Measurements from ENCODE around the gene ADAMTSL1. TPM values are rescaled to one million over a fixed set of nuclear protein-coding genes. Genes with fewer than 3 reads are reported as not detected.

ADAMTSL1 gene
- total and polyA plus RNA-seq, 2 of the 8 experiments (the other 6 are each of a cell fraction or from before 2014, with no cell fraction given): 0.84 to 1.1 TPM

DNA sequence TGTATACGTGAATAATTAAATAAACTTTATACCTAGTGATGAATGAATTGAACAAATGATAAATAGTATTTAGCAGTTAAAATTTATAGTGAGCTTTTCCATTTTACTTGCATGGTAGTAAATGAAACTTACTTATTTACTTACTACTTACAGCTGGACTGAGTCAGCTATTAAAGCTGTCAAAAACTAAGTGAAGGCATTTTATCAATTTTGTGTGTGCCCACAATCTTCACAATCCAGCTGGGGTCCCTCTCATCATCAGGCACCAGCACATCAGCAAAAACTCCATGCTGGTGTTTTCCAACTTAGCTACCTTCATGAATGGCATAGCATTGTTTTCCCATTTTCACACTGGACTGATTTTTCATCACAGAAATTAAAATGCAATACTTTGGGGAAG is 478.0 kb downstream of the ADAMTSL1 start:
- Histone ChIP-seq H4K20me1 (replicated peaks in 1 of 2; ENCODE audit: control insufficient read depth in 1 of 2, insufficient read depth in 2 of 2, low read length in 2 of 2) (no peaks in the 10 kb centered on the region), H3K79me1 (ENCODE audit: low read depth, low read length) (no peaks in the 10 kb centered on the region), H3K27me3 (replicated peaks in 1 of 4; ENCODE audit: control insufficient read depth in 3 of 4, extremely low read depth in 1 of 4, insufficient read depth in 3 of 4, low read length in 3 of 4) (no peaks in the 10 kb centered on the region), H3K56ac (replicated peaks; ENCODE audit: insufficient read length, low read depth, low read length) (no peak overlapping the region), H3K18ac (ENCODE audit: extremely low read depth, low read length) (no peak overlapping the region), H3K23ac (ENCODE audit: insufficient read length) (no peak overlapping the region), H4K5ac (ENCODE audit: insufficient read length, low read depth, low read length) (no peak overlapping the region), H4K91ac (replicated peaks; ENCODE audit: insufficient read length, low read length) (no peak overlapping the region), H3K23me2 (ENCODE audit: low read depth, low read length) (no peaks in the 10 kb centered on the region; the same call in 1 of the 2 replicates), H3K4me1 (replicated peaks in 1 of 4; ENCODE audit: control insufficient read depth in 3 of 4, insufficient read depth in 4 of 4, low read length in 3 of 4) (no peaks in the 10 kb centered on the region), H3K79me2 (ENCODE audit: control insufficient read depth in 1 of 2, insufficient read depth in 2 of 2, low read length in 2 of 2) (no peaks in the 10 kb centered on the region), H3K36me3 (ENCODE audit: control insufficient read depth in 2 of 4, insufficient read depth in 4 of 4, low read length in 3 of 4) (no peaks in the 10 kb centered on the region), H2BK20ac (ENCODE audit: low read length) (no peak overlapping the region), H2BK12ac (ENCODE audit: low read depth, low read length) (no peak overlapping the region), H2BK120ac (replicated peaks; ENCODE audit: low read depth, low read length) (no peak overlapping the region), H2BK15ac (ENCODE audit: low read length) (no peak overlapping the region), H4K8ac (ENCODE audit: extremely low read depth, insufficient read depth, low read length) (no peak overlapping the region), H3K9ac (replicated peaks in 1 of 4; ENCODE audit: extremely low read depth in 1 of 4, low read depth in 3 of 4, low read length in 3 of 4) (no peak overlapping the region), H3K4ac (replicated peaks; ENCODE audit: insufficient read length, low read depth, low read length) (no peak overlapping the region), H2BK5ac (ENCODE audit: low read depth, low read length) (no peak overlapping the region), H3K4me2 (ENCODE audit: insufficient read depth in 1 of 2, low read depth in 2 of 2, low read length in 2 of 2) (no peak overlapping the region), H2AK5ac (ENCODE audit: low read depth, low read length) (no peak overlapping the region), H3K9me3 (ENCODE audit: insufficient read depth in 2 of 2, low read depth in 1 of 2, low read length in 1 of 2) (no peaks in the 10 kb centered on the region), H3K27ac (ENCODE audit: low read depth, low read length) (no peak overlapping the region), H3K14ac (ENCODE audit: insufficient read length) (no peak overlapping the region), H3K4me3 (ENCODE audit: extremely low read depth in 1 of 4, insufficient read depth in 2 of 4, low read depth in 3 of 4, low read length in 4 of 4) (no peak overlapping the region), H2AFZ (ENCODE audit: low read length) (no peak overlapping the region)
- ChIA-PET POLR2A (ENCODE audit: partially characterized antibody) (no interaction called here), CTCF (ENCODE audit: partially characterized antibody) (interaction anchor here (1.0 to 1.4 kb wide), 2 partner anchors 8 to 77 kb away, joined by 3 to 5 read pairs; no protein-coding TSS in a partner anchor)
- no peak for DNase-seq (ENCODE audit: low read depth in 1 of 2, low spot score in 2 of 2)
- WGBS, 2 experiments (ENCODE audit: extremely low coverage in 1 of 2, insufficient coverage in 1 of 2, insufficient read length in 1 of 2, insufficient replicate concordance in 2 of 2, low coverage in 1 of 2, low lambda C conversion rate in 2 of 2, missing lambda C conversion rate in 1 of 2): 94% methylated on average over 1 of the region's 1 CpG; no CpG with 5 or more reads in 1 of the 2 experiments
- TF ChIP-seq, protein P1, sequence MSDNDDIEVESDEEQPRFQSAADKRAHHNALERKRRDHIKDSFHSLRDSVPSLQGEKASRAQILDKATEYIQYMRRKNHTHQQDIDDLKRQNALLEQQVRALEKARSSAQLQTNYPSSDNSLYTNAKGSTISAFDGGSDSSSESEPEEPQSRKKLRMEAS (IDR thresholded peaks at IDR 0.05): no peak
- no peak for TF ChIP-seq CTBP2 (IDR thresholded peaks at IDR 0.05; ENCODE audit: borderline replicate concordance, insufficient read depth, insufficient read length, low read length)
- TF ChIP-seq CHD1 (IDR thresholded peaks at IDR 0.05; ENCODE audit: low read depth, low read length): no peak
- FAIRE-seq: no peak

All from H1 (cell line).